IMR-90 (cell line): ENCODE results near the gene MAP3K19.

ENCODE experiments used
- BHLHE40 ChIP-seq: fragments of 150-350 bp; IDR thresholded peaks from 2 replicates; pipeline ENCODE4 v1.6.1; 2016; ENCODE audit warnings: mild to moderate bottlenecking, low read depth, low read length
- CEBPB ChIP-seq: IDR thresholded peaks from 2 replicates; pipeline ENCODE4 v1.6.1; 2012; ENCODE audit warnings: low read depth, low read length, improper control_type of control experiment
- CHD1 ChIP-seq: IDR thresholded peaks from 2 replicates; pipeline ENCODE4 v1.6.1; 2012; ENCODE audit warnings: low read depth, low read length, improper control_type of control experiment
- CTCF ChIP-seq: conservative IDR thresholded peaks from 2 replicates; pipeline ENCODE4 v1.5.1; 2012; ENCODE audit warnings: mild to moderate bottlenecking, low read depth, low read length, improper control_type of control experiment
- ELK1 ChIP-seq: fragments of 150-350 bp; IDR thresholded peaks from 2 replicates; pipeline ENCODE4 v1.6.1; 2016; ENCODE audit warnings: low read depth, mild to moderate bottlenecking, low read length, moderate library complexity, borderline replicate concordance
- FOS ChIP-seq: fragments of 150-350 bp; IDR thresholded peaks from 2 replicates; pipeline ENCODE4 v1.6.1; 2016; ENCODE audit warnings: low read depth, low read length
- MAZ ChIP-seq: IDR thresholded peaks from 2 replicates; pipeline ENCODE4 v1.6.1; 2012; ENCODE audit warnings: low read depth, mild to moderate bottlenecking, low read length, improper control_type of control experiment, moderate library complexity, borderline replicate concordance
- MXI1 ChIP-seq: IDR thresholded peaks from 2 replicates; pipeline ENCODE4 v1.6.1; 2012; ENCODE audit warnings: low read depth, mild to moderate bottlenecking, low read length, moderate library complexity, borderline replicate concordance
- NFE2L2 ChIP-seq: fragments of 150-350 bp; IDR thresholded peaks from 2 replicates; pipeline ENCODE4 v1.6.1; 2016; ENCODE audit warnings: low read depth, mild to moderate bottlenecking, low read length
- POLR2A ChIP-seq: IDR thresholded peaks from 2 replicates; pipeline ENCODE4 v1.6.1; 2012; ENCODE audit warnings: mild to moderate bottlenecking, low read depth, low read length
- RAD21 ChIP-seq: IDR thresholded peaks from 2 replicates; pipeline ENCODE4 v1.6.1; 2012; ENCODE audit warnings: low read length, improper control_type of control experiment
- RCOR1 ChIP-seq: IDR thresholded peaks from 2 replicates; pipeline ENCODE4 v1.6.1; 2012; ENCODE audit warnings: mild to moderate bottlenecking, low read length, improper control_type of control experiment; ENCODE audit not compliant: insufficient replicate concordance
- SMC3 ChIP-seq: fragments of 150-350 bp; IDR thresholded peaks from 2 replicates; pipeline ENCODE4 v1.6.1; 2016; ENCODE audit warnings: low read depth, mild to moderate bottlenecking, antibody characterized with exemption, low read length, moderate library complexity
- USF2 ChIP-seq: fragments of 150-350 bp; IDR thresholded peaks from 2 replicates; pipeline ENCODE4 v1.6.1; 2017; ENCODE audit warnings: mild to moderate bottlenecking, antibody characterized with exemption, low read length, low read depth

GRCh38 chr2:134979221-134979620 is 68.0 kb downstream of the MAP3K19 start:
- no peak for TF ChIP-seq CTCF
- no peak for TF ChIP-seq RCOR1
- TF ChIP-seq POLR2A: no peak
- TF ChIP-seq USF2: no peak
- no peak for TF ChIP-seq BHLHE40
- no peak for TF ChIP-seq ELK1
- TF ChIP-seq MAZ: no peak
- TF ChIP-seq CHD1: no peak
- TF ChIP-seq RAD21: no peak
- no peak for TF ChIP-seq CEBPB
- TF ChIP-seq NFE2L2: no peak
- no peak for TF ChIP-seq SMC3
- no peak for TF ChIP-seq FOS
- no peak for TF ChIP-seq MXI1
